Activated T-cell treated with anti-CD3 and anti-CD28 coated beads for 24 hours (primary cell): ENCODE data around the gene PDZRN4.

Source experiments
- DNase-seq: peaks from one replicate; pipeline ENCODE4 v3.0.0-alpha.2; 2020; ENCODE audit warnings: low read depth

PDZRN4 gene

DNA sequence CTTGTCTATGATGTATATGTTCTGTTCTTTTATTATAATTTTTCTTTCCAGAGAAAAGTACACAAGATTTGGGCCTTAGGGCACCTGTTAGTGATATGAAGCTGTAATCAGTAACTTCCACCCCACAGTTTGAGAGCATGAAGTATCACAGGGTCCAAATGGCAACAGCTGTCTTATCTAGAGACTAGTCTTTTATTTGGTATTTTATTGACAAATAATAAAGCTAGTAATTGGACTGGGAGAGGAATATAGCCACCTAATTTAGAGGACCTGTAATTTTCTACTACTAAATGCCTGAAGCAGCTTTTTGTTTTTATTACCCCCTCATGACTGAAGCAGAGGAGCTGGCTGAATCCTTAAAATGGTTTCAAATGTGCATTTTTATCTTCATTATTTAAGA is 174.8 kb downstream of the PDZRN4 start:
- DNase-seq, result no peak

DNA sequence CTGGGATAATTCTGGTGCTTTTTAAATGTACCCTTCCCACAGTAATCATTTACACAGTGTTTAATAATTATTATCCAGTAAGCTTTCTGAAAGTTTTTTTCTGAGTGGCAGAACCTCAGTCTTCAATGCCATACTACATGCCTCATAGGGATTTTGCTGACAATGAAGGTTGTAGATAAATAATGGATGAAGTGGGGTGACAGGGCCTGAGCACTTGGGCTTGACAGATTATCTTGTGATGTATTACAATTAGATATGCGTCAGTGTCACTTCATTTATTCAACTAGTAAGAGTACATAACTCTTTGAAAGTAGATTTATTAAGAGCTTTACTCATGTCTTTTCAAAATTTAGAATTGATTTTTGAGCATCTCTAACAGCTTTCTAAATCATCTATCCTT is 176.1 kb downstream of the PDZRN4 start:
- DNase-seq, result no peak

DNA sequence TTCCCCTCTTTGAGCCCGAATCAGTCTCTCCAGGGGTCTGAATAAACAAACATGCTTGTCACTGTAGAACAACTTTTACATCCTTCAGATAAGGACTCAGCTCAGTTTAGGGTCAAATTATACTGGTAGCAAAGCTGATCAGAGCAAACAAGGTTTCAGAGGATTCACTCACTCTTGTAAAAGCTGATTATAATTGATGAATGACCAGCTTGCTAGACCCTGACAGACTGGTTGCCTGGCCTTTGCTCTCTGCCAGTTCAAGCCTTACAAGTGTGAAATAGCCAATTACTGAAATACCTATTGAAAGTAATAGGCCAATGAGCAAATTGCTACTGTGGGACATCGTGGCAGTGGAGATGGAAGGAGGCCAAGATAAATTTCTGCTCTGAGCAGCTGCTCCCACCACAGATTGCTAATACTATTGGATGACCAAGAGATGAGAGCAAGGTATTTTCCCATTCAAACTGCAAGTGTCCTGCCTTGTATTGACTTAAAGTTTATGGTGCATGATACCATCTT is 177.6 kb downstream of the PDZRN4 start:
- no peak for DNase-seq

DNA sequence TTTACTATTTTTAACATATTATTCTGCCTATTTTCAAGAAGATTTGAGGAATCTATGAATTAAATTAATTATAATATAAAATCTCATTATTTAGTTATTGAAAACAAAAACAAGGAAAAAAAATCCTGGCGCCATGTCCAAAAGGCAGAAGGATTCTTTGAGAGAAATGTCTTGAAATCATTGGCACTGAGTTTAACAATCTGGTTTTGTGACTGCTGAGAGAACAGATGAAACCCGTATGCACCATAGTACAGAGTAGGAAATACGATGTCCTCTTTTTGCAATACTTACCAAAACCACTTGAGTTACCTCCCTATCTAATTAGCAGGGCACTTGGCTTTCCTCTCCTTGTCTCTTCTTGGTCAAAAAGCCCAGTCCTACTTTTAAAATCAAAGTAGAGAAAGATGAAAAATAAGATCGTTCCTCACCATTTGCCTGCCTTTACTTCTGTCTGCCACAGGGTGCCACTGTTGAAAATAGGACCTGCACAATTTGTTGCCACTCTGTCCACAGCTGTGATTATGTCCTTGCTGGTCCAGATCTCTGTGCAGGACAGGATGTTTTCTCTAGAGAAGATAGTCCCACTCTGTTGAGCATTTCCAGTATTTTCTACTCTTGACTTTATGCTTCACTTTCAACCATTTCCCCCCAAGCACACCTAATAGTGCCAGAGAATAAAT is 179.7 kb downstream of the PDZRN4 start:
- no peak for DNase-seq

DNA sequence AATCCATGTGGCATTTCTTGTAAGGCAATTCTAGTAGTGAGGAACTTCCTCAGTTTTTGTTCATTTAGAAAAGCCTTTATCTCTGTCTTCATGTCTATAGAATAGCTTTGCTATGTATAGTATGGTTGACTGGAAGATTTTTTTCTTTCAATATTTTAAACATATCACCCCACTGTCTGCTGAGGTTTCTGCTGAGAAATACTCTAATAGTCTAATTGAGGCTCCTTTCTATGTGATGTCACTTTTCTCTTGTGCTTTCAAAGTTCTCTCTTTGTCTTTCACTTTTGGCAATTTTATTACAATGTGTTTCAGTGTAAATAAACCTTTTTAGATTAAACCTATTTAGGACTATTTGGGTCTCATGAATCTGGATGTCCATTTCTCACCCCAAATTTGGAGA is 192.8 kb downstream of the PDZRN4 start:
- no peak for DNase-seq

DNA sequence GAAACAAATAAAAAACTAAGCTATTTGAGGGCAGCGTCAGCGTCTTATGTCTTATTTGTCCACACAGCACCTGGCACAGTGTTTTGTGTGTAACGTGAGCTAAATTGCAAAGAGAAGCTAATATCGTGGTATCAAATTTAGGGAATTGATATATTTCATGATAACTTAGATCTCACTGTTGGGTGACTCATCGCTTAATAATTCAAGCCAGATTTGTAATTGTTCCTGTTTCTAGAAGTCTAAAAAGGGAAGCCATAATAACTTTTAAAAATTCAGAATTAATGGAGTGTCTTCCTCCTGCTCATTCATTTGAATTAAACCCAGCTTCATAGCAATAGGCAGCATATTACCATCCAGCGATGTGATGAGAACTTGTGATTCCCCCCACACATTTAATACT is 214.7 kb downstream of the PDZRN4 start:
- DNase-seq, result no peak

DNA sequence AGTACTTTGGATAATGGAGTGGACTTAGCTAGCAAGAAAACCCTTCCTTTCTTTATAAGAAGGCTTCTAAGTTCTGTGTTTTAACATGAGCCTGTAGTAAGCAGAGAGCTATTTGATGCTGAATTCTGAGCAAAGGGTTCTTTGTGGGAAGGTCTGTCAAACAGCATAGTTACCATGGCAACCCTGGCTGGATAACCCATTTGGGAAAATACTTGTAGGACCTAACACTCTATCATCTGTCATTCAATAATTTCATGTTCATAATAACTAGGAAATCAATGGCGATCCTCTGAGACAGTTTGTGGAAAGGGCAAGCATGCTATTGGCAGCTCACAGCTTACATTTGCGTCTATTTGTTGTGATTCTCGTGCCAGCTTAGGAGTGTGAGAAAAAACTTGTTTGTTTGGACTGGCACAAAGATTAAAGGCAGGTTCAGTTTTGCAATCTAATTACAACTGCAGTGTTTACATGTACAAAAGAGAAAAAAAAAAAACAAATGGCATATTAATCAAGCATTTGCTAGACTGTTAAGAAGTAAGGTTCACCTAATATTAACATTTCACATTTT is 219.2 kb downstream of the PDZRN4 start:
- DNase-seq, result no peak

DNA sequence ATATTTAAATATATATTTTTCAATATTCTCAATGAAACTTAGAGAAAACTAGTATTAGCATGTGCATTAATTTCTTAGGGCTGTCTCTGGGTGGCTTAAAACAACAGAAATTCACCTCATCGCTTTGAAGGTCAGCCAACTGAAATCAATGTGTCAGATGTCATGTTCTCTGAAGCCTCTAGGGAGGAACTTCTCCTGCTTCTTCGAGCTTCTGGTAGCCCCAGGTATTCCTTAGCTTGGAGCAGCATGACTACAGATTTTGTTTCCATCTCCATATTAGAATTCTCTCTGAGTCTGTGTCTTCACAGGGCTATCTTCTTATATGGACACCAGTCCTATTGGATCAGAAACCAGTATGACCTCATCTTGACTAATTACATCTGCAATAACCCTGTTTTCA is 221.5 kb downstream of the PDZRN4 start:
- DNase-seq, result no peak

DNA sequence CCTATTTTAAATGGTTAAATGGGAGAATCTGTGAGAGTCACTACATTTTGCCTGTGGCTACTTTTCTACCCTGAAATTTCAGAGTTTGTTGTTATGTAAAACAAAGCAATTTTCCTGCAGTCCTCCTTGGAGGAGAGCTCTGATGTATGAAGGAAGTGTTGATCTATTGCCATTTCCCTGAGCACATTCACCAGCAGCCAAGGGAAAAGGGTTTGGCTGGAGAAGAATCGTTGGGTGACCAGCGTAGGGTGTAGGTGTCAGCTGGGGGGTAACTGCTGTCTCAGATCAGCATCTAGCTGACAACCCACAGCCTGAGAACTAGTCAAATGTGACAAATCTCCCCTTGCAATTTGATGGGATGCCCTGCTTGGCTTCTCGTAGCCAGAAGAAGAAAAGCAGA is 230.5 kb downstream of the PDZRN4 start:
- DNase-seq, result no peak

DNA sequence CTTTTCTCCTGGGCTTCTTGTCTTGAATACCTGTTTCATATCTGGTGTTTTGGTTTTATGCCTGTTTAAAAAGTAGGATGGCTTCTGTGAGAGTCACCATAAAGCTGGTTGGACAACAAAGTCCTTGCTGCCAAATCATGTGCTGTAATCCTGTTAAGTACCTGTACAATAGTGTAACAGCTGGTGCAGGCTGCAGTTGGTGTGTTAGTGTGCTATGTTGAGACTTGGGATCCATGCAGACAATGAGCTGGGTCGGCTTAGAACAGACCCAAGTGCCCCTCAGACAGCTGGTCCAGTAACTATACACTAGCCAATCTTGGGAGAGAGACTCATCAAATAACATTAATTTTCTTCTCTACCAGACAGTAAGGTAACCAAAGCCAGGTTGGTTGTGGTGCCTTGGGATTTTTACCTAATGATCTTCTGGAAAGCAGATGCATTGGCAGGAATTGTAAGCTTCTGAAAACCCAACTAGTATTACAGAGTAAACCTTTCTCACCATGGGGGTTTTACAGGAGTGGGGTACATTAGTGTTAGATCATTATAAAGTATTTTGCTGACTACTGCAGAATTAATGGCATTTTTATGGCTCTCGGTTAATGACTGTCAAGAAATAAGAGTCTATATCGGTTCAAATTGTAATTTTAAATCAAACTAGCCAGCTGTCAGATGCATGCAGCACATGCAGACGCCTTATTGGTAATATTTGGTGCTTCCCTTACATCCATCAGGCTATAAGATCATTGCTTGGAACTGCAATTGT is 231.2 kb downstream of the PDZRN4 start:
- no peak for DNase-seq

DNA sequence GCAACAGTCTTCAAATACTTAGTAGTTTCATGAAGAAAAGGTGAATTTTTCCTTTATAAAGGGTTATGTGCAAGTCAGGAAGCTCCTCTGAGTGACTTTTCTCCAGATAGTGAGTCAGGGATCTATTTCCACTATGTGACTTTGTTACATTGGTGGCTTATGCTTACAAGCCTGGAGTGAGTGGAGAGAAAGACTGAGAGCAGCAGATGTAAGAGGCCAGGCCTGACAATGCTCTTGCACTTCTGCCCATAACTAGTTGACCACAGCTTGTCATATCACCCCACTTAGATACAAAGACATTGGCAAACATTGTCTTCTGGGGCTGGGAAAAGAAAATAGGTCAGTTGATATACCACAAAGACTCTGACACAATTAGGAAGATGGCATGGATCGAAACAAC is 236.5 kb downstream of the PDZRN4 start:
- no peak for DNase-seq

DNA sequence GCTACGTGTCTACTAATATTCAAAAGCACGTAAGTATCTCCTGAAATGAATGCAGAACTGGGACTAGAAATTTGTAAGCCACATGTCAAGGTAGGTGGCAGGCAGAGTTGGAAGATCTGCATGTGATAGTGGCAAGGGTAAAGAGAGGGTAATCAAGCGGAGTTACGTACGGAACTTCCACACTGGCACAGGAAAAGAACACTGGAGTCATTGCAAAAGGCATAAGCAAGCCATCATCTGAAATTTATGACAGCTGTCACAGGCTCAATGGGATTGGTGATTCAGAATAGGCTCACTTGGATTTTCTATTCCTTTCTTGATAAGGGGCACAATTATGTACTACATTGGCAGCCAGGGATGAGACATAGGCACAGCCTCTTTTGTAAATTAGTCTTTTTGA is 245.3 kb downstream of the PDZRN4 start:
- DNase-seq, result no peak

DNA sequence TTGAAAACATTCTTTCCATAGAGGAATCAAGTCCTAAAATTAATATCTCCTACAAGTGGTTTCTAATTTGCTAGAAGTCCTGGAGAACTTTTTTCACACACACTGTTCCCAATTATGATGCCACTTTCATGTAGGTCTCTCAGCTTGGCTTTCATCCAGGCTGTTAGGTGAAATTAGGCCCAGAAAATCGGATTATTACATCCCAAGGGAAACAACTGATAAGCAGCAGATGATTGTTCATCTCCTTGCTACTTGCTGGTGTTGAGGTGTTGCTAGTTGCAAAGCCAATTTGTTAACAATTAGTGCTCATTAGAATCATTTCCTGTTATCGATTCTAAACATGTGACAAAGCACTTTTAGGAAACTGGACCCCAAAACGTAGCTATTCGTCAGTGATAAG is 248.0 kb downstream of the PDZRN4 start:
- DNase-seq, result no peak

DNA sequence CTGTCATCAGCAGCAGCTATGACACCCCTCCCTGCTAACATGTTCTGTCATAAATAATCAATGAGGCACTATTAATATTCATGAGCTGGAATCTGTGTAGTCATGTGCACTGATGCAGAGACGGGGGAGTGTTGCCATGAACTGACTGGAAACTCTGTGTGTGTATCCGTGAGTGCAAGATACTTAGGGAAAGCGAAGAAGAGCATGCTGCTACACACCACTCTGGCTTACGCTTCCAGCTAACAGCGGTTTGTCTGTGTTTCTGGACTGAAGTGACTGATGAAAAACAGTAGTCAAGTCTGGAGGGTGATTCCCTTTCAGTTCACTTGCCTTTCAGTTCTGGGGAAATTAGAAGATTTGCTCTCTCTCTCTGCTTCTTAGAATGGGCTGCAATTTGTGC is 249.4 kb downstream of the PDZRN4 start:
- DNase-seq, result no peak

DNA sequence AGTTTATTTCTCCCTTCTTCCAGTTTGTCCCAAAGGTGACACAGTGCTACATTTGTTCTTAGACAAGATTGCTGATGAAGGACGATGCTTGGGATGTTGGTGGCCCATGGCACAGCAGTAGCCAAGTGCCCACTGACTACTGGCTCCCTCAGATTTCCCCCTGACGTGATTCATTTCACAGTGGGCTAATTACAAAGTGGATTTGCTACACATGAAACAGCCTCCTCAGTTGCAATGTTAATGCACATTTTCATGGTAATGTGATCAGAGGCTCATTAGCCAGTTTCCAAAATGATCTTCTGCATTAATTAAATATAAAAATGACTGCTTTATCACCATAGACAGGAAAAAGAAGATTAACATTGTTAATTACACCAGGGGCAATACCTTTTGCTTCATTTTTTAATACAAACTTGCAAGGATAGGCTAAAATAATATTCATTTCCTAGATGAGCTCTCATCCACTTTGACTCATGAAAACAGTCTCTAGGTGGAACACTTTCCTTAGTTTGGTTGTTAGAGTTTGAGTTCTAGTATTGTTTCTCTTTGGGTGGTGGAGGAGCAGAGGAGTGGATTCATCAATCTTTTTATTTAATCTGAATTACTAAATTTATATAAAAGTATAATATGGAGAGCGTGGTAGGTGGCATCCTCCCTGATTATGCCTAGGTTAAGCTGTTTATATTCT is 250.9 kb downstream of the PDZRN4 start:
- no peak for DNase-seq

DNA sequence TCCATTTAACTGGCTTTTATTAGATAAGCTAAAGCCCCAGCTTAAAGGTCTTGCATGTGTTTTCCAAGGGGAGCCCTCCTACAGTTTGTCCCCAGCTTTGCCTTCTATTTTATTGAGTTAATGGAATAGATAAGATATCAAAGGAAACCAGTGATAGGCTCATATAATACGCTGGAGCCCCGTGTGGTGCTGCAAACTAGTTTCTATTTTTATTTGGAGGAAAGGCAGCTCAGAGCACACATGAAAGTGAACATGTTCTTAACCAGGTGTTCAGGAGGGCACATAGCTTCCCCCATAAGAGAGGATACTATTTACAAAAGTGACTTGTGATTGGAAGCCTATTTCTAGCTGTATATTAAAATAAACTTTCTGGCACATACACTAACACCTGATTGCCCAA is 251.7 kb downstream of the PDZRN4 start:
- no peak for DNase-seq

DNA sequence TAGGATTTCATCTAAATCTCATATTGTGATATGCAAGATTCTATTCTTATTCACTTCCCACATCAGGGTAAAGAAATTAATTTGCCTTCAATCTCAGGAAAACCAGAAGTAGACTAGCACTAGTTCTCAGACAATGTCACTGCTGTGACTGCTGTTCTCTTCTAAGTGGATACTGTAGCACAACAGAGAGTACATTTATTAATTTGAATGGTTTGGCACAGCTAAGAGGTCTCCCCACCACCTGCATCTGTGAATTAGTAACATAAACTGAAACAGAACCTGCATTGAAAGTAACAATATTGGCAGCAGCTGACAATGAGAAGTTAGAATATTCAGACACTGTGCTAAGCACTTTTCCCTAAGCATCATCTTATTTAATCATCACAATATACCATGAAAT is 253.1 kb downstream of the PDZRN4 start:
- no peak for DNase-seq

DNA sequence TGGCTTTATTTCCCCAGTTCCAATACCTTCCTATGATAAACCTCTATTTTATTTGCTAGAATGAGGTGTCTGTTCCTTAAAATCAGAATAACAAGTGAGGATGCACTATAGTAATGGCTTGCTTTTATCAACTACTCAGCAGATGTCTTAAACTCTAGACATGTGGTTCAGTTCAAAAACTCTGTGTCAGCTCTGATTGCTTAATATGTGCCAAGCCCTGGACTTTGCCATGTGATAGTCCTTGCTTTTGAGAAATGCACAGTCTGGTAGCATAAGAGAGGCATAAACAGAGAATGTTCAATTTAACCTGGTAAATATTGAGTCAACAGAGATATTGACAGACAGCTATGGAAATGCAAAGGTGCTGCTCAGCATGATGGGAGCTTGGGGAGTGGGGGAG is 254.8 kb downstream of the PDZRN4 start:
- no peak for DNase-seq

DNA sequence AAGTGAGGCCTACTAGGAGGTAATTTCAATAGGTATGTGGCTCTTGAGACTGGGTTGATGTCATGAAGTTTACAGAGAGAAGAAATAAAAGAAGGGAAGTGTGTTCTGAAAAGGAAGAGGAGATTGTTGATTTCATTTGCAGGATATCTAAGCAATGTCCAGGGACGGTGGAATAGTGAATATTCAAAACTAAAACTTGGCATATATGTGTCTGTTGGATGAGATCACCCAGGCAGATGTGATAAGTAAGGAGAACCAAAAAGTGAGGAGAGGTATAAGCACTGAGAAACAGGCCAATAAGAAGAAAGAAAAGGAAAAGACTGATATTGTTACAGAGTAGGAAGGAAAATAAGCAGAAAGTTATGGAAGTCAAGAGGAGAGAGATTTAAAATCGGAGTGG is 255.6 kb downstream of the PDZRN4 start:
- no peak for DNase-seq

DNA sequence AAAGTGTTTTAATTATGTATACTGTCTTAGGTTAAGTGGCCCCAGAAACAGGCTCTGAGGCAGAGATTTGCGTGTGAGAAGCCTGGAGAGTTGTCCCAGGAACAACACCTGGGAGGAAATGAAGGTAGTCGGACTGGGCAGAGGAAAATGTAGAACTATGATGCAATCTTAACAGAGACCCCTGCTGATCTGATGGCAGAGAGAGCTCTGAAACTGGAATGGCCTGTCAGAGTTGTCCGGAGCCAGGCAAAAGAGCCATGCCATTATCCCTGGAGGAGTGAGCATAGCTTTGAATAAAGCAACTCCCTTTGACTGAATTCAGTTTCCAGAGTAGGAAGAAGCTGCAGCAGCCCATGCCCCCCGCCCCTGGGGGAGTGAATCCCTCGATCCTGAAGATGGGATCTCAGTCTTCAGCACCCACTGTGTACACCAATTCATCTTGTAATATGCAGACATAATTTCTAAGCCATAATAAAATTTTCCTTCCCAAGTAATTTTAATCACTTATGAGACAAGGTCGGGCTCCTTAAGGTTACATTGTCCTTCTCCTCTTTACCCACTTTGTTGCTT is 264.8 kb downstream of the PDZRN4 start:
- no peak for DNase-seq

DNA sequence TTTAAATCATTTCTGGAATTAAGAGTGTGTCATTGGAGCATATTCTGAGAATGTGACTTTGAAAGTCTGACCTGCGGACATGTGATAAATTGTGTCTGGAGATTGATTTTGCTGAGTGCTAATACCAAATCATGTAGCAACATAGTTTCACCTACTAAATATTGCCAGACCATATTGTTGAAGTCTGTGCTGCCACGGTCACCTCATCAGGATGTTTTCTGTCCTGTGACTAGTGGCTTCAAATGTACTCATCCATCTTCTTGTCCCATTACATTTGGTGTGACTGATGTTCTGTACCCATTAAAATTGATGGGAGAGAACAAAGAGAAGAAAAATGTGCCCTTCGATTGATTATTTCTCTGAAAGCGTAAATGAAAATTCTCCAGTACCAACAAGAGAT is 265.3 kb downstream of the PDZRN4 start:
- DNase-seq, result no peak

DNA sequence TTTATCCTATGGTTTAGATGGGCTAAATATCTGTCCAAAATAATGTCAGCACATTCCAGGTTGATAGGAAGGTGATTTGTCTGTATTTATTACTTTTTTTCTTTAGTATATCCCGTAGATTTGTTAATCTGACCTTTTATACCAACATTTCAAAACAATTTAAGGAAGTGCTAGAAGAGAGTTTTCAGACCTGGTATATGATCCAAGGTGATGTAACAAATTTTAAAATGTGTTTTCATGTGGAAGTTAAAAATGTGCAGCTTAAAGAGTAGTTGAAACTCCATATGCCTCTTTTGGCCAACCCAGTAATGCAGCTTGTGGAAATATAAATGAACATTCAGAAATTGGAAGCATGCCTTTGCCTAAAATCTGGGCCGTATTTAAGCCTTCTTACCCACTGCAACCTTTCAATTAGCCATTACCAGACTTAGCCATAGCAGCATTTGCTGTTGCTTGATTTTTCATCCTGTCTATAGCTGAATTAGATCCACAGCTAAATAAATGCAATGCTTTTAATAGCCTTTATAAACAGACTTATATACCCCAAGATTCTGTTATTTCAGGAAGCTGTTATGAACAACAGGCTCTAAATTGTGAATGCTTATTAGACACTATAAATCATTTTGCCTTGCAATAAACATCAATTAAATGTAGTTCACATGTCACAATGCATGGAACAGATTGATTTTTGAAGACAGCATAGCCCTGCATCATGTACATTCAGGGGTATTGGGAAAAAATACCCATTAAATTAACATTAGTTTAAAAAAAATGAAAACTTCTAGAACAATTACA is 271.2 kb downstream of the PDZRN4 start:
- DNase-seq, result no peak
